HCT116 (cell line): Measurements from ENCODE around the gene LSP1. TPM values are rescaled to one million over a fixed set of nuclear protein-coding genes. Genes with fewer than 3 reads are reported as not detected.
"Not testable (repeated sequence)": the region's sequence is repeated elsewhere in the genome, so short reads cannot be mapped to it uniquely, and the experiment has no call there.

ENCODE experiments used
- ATAC-seq: fragments of 200-7000 bp; cut with Tn5 transposase; 2 replicates; pipeline ENCODE4 v1.9.1; 2020; ENCODE audit warnings: mild to moderate bottlenecking, moderate library complexity
- BruUV-seq: library from RNA; stranded (reverse); fragments of 400-500 nt; replicated peaks from 2 replicates; lab custom pipeline; 2021; lab: Mats Ljungman, UMichigan
- CTCF ChIA-PET: fragments of 300-600 bp; sonication (Branson Sonifier 250); formaldehyde crosslinking; loops from one replicate; lab custom pipeline; 2021; ENCODE audit warnings: antibody characterized with exemption; lab: Charles Lee
- POLR2A ChIA-PET: fragments of 300-600, 350-600 bp; sonication (Branson Sonifier 250); formaldehyde crosslinking; loops from one replicate; lab custom pipeline; 2021; ENCODE audit warnings: antibody characterized with exemption; lab: Charles Lee
- RAD21 ChIA-PET, 2 experiments: fragments of 300-600 bp; sonication (Branson Sonifier 250); formaldehyde crosslinking; loops; one replicate each; lab custom pipeline; 2023; ENCODE audit warnings: low total read pairs in 2 of 2; ENCODE audit not compliant: uncharacterized antibody in 2 of 2, unreplicated experiment in 2 of 2, low non-redundant PET in 1 of 2; lab: Charles Lee
- DNase-seq: peaks from one replicate; pipeline ENCODE4 v3.0.0-alpha.2; 2010; ENCODE audit warnings: low read depth, low spot score
- H2AFZ ChIP-seq: fragments of 200-600 bp; shearing (Covaris generic), sonication (generic); 2 replicates; pipeline ENCODE4 v1.6.1; 2017; ENCODE audit warnings: low read depth, mixed run types, mixed read lengths, antibody characterized with exemption, low read length; ENCODE audit not compliant: poor library complexity, severe bottlenecking
- H3K27ac ChIP-seq: 2 replicates; pipeline ENCODE4 v1.5.1; 2012; ENCODE audit warnings: low read depth, low read length
- H3K27me3 ChIP-seq: fragments of 200-600 bp; sonication (generic); 2 replicates; pipeline ENCODE4 v1.6.1; 2016; ENCODE audit warnings: mixed run types, low read length, mixed read lengths; ENCODE audit not compliant: insufficient read depth
- H3K36me3 ChIP-seq, 2 experiments: fragments of 200-500 bp in 1 of 2; fragments of 200-600 bp in 1 of 2; sonication (Bioruptor generic) in 1 of 2; sonication (generic) in 1 of 2; 2 replicates each; pipeline versions ENCODE4 v1.5.1 to v1.6.1; 2014 to 2016; ENCODE audit warnings: low read length in 2 of 2, inconsistent platforms in 1 of 2, mixed read lengths in 1 of 2, mixed run types in 1 of 2; ENCODE audit not compliant: insufficient read depth in 2 of 2, control insufficient read depth in 1 of 2
- H3K4me1 ChIP-seq, 2 experiments: fragments of 200-600 bp in 1 of 2; sonication (generic) in 1 of 2; 2 replicates each; pipeline versions ENCODE4 v1.5.1 to v1.6.1; 2012 to 2017; ENCODE audit warnings: low read length in 2 of 2, inconsistent platforms in 1 of 2, mild to moderate bottlenecking in 1 of 2, mixed read lengths in 1 of 2, mixed run types in 1 of 2, moderate library complexity in 1 of 2; ENCODE audit not compliant: insufficient read depth in 2 of 2, control insufficient read depth in 1 of 2
- H3K4me2 ChIP-seq: fragments of 200-600 bp; sonication (generic); 2 replicates; pipeline ENCODE4 v1.6.1; 2017; ENCODE audit warnings: mixed run types, low read length, mixed read lengths
- H3K4me3 ChIP-seq, 2 experiments: fragments of 200-600 bp in 1 of 2; sonication (generic) in 1 of 2; replicated peaks in 1 of 2; 2 replicates each; pipeline ENCODE4 v1.5.1; 2011 to 2016; ENCODE audit warnings: low read length in 2 of 2, control low read depth in 1 of 2, low read depth in 1 of 2, mild to moderate bottlenecking in 1 of 2, mixed read lengths in 1 of 2, mixed run types in 1 of 2
- H3K79me2 ChIP-seq: fragments of 200-600 bp; sonication (generic); 2 replicates; pipeline ENCODE4 v1.6.1; 2017; ENCODE audit warnings: mild to moderate bottlenecking, mixed run types, low read length, moderate library complexity, mixed read lengths; ENCODE audit not compliant: insufficient read depth
- H3K9ac ChIP-seq: fragments of 200-600 bp; sonication (generic); 2 replicates; pipeline ENCODE4 v1.6.1; 2016; ENCODE audit warnings: low read length, mixed read lengths
- H3K9me2 ChIP-seq: fragments of 200-600 bp; sonication (generic), shearing (Covaris generic); 2 replicates; pipeline ENCODE4 v1.6.1; 2017; ENCODE audit warnings: mixed run types, mild to moderate bottlenecking, moderate library complexity; ENCODE audit not compliant: insufficient read depth
- H3K9me3 ChIP-seq, 2 experiments: fragments of 200-500 bp in 1 of 2; fragments of 200-600 bp in 1 of 2; sonication (Bioruptor generic) in 1 of 2; sonication (generic) in 1 of 2; 2 replicates each; pipeline ENCODE4 v1.6.1; 2014 to 2017; ENCODE audit warnings: low read length in 2 of 2, mixed read lengths in 2 of 2, inconsistent platforms in 1 of 2, low read depth in 1 of 2, mild to moderate bottlenecking in 1 of 2, mixed run types in 1 of 2, moderate library complexity in 1 of 2; ENCODE audit not compliant: control insufficient read depth in 1 of 2, insufficient read depth in 1 of 2
- H4K20me1 ChIP-seq: fragments of 200-600 bp; sonication (generic), shearing (Covaris generic); 2 replicates; pipeline ENCODE4 v1.6.1; 2017; ENCODE audit warnings: mixed run types, mild to moderate bottlenecking, moderate library complexity; ENCODE audit not compliant: insufficient read depth
- CBX3 ChIP-seq: IDR thresholded peaks from 2 replicates; pipeline ENCODE4 v1.6.1; 2012; ENCODE audit warnings: low read depth
- CTCF ChIP-seq, 3 experiments: fragments of 200-600 bp in 1 of 3; sonication (generic) in 1 of 3; IDR thresholded peaks in 2 of 3; conservative IDR thresholded peaks in 1 of 3; 2 replicates each; pipeline ENCODE4 v1.5.1; 2012 to 2017; ENCODE audit warnings: low read depth in 2 of 3, low read length in 2 of 3, antibody characterized with exemption in 1 of 3, borderline replicate concordance in 1 of 3, control low read depth in 1 of 3, mild to moderate bottlenecking in 1 of 3, mixed read lengths in 1 of 3, mixed run types in 1 of 3, moderate library complexity in 1 of 3; ENCODE audit not compliant: insufficient read depth in 1 of 3
- EGR1 ChIP-seq: IDR thresholded peaks from 2 replicates; pipeline ENCODE4 v1.6.1; 2012; ENCODE audit warnings: low read depth
- EZH2 ChIP-seq: fragments of 200-600 bp; sonication (generic); IDR thresholded peaks from 2 replicates; pipeline ENCODE4 v1.6.1; 2017; ENCODE audit warnings: antibody characterized with exemption, mixed run types
- JUND ChIP-seq: IDR thresholded peaks from 2 replicates; pipeline ENCODE4 v1.6.1; 2012
- POLR2A ChIP-seq: IDR thresholded peaks from 2 replicates; pipeline ENCODE4 v1.7.0; 2011; ENCODE audit warnings: borderline replicate concordance; ENCODE audit not compliant: insufficient read depth, insufficient read length; ENCODE audit errors: extremely low read depth
- POLR2AphosphoS5 ChIP-seq: IDR thresholded peaks from 2 replicates; pipeline ENCODE4 v1.6.1; 2011; ENCODE audit warnings: mild to moderate bottlenecking, low read depth, low read length, moderate library complexity
- RAD21 ChIP-seq: IDR thresholded peaks from 2 replicates; pipeline ENCODE4 v1.6.1; 2012; ENCODE audit warnings: low read depth, mild to moderate bottlenecking
- SIN3A ChIP-seq: IDR thresholded peaks from 2 replicates; pipeline ENCODE4 v1.6.1; 2012; ENCODE audit warnings: low read depth
- TCF7L2 ChIP-seq: IDR thresholded peaks from 2 replicates; pipeline ENCODE4 v1.7.0; 2011; ENCODE audit warnings: borderline replicate concordance, inconsistent platforms; ENCODE audit not compliant: insufficient read depth, insufficient read length; ENCODE audit errors: extremely low read depth
- ZNF274 ChIP-seq: fragments of 200-500 bp; sonication (Bioruptor generic); IDR thresholded peaks from 2 replicates; pipeline ENCODE4 v1.6.1; 2014; ENCODE audit warnings: mild to moderate bottlenecking, low read depth, low read length, inconsistent platforms
- intact Hi-C: fragments of 100-400 bp; cut with micrococcal nuclease; formaldehyde crosslinking; loops from 2 replicates; pipeline ENCODE4 v1.10.0; 2022
- total RNA-seq: library from RNA; stranded (reverse); gene quantifications from one replicate; pipeline ENCODE4 v1.2.1, GENCODE V29; 2021; ENCODE audit not compliant: unreplicated experiment
- TF ChIP-seq, protein P1 (sequence below): IDR thresholded peaks from 2 replicates; pipeline ENCODE4 v1.6.1; 2012
- TF ChIP-seq, protein P2 (sequence below): IDR thresholded peaks from 2 replicates; pipeline ENCODE4 v1.6.1; 2011; ENCODE audit warnings: mild to moderate bottlenecking, low read length, moderate library complexity; ENCODE audit not compliant: insufficient replicate concordance; ENCODE audit errors: extremely low read depth

LSP1 gene
- total RNA-seq, 1 experiment from 2014 or later = 1.3 TPM

DNA sequence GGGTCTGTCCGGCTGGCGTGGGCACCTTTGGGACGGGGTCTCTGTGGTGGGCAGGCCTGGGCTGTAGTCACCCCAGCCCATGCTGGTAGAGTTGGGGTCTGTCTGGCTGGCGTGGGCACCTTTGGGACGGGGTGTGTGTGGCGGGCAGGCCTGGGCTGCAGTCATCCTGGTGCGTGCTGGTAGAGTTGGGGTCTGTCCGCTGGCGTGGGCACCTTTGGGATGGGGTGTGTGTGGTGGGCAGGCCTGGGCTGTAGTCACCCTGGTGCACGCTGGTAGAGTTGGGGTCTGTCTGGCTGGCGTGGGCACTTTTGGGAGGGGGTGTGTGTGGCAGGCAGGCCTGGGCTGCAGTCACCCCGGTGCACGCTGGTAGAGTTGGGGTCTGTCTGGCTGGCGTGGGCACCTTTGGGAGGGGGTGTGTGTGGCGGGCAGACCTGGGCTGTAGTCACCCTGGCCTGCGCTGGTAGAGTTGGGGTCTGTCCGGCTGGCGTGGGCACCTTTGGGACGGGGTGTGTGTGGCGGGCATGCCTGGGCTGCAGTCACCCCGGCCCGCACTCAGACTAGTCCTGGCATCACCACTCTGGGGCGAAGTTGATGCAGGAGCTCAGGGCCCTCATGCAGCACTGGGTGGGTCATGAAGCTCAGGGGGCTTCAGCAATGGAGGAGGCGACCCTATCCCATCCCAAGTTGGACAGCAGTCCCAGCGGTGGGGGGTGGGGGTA, 19.5 kb downstream of the LSP1 start (continued):
- TF ChIP-seq JUND = no peak
- TF ChIP-seq, protein P1, sequence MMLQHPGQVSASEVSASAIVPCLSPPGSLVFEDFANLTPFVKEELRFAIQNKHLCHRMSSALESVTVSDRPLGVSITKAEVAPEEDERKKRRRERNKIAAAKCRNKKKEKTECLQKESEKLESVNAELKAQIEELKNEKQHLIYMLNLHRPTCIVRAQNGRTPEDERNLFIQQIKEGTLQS = no peak
- no peak for TF ChIP-seq EZH2
- no peak for TF ChIP-seq RAD21
- TF ChIP-seq POLR2AphosphoS5 = no peak
- TF ChIP-seq CBX3 = no peak
- no peak for TF ChIP-seq SIN3A
- TF ChIP-seq ZNF274 = no peak
- TF ChIP-seq EGR1 = no peak

DNA sequence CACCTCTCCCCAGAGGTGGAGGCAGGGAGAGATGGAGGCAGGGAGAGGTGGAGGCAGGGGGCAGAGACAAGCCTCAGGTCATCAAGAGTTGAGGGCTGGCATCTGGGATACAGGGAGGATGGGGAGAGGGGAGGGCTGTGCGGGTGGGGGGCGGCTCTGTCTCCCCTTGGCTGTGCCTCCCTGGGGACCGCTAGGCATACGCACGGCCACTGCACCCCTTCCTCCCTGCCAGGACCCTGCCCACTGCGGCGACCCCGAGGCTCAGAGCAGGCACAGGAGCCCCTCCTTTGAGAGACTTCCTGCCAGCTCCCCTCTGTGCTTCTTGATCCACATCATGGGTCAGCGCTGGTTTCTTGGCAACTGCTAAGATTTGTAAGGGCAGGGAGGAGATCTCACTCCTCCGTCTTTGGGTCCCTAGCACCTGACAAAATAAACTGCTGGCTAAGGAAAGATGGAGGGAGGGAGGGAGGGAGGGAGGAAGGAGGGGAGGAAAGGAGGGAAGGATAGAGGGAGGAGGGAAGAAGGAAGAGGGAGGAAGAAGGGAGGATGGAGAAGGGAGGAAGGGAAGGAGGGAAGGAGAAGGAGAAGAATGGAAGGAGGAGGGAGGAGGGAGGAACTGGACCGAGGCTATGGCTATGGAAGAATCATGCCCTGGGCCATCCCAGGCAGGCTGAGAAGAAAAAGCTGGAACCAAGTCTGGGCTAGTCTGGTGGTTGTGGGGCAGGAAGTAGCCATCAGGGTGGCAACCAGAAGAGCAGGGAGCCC, 20.3 kb downstream of the LSP1 start:
- H3K27ac ChIP-seq = no peak overlapping the region
- ChIA-PET RAD21 (no interaction called here), POLR2A (no interaction called here), CTCF (no interaction called here)
- H3K4me1 ChIP-seq = peaks cover 0 to 4% of the 10 kb centered on the region in 2 experiments; a peak in 1 of 4 replicates
- no peak overlapping the region for H3K4me2 ChIP-seq
- H3K27me3 ChIP-seq = no peaks in the 10 kb centered on the region
- H3K4me3 ChIP-seq = no peak overlapping the region
- H4K20me1 ChIP-seq = no peaks in the 10 kb centered on the region
- no peaks in the 10 kb centered on the region for H3K9me2 ChIP-seq
- no TSS peak for BruUV-seq
- intact Hi-C loops = no loop called here
- no peak for ATAC-seq
- H3K79me2 ChIP-seq = no peaks in the 10 kb centered on the region
- no peak overlapping the region for H2AFZ ChIP-seq
- H3K36me3 ChIP-seq = no peaks in the 10 kb centered on the region
- no peaks in the 10 kb centered on the region for H3K9me3 ChIP-seq
- TF ChIP-seq CTCF (IDR thresholded peaks at IDR 0.05 in 2 of 3, conservative IDR thresholded peaks at IDR 0.05 in 1 of 3; ENCODE audit: borderline replicate concordance in 1 of 3, insufficient read depth in 1 of 3, low read depth in 2 of 3, low read length in 2 of 3) (no peak), ZNF274 (no peak), CBX3 (no peak), TCF7L2 (no peak), POLR2AphosphoS5 (no peak), POLR2A (no peak), EGR1 (no peak)
- TF ChIP-seq, protein P2, sequence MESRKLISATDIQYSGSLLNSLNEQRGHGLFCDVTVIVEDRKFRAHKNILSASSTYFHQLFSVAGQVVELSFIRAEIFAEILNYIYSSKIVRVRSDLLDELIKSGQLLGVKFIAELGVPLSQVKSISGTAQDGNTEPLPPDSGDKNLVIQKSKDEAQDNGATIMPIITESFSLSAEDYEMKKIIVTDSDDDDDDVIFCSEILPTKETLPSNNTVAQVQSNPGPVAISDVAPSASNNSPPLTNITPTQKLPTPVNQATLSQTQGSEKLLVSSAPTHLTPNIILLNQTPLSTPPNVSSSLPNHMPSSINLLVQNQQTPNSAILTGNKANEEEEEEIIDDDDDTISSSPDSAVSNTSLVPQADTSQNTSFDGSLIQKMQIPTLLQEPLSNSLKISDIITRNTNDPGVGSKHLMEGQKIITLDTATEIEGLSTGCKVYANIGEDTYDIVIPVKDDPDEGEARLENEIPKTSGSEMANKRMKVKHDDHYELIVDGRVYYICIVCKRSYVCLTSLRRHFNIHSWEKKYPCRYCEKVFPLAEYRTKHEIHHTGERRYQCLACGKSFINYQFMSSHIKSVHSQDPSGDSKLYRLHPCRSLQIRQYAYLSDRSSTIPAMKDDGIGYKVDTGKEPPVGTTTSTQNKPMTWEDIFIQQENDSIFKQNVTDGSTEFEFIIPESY = no peak
- no peak for DNase-seq
- no peak overlapping the region for H3K9ac ChIP-seq

GRCh38 chr11:1873813-1874150, 20.9 kb downstream of the LSP1 start:
- H2AFZ ChIP-seq, H3K36me3 ChIP-seq, H3K9me2 ChIP-seq, H3K79me2 ChIP-seq, H3K4me3 ChIP-seq, H4K20me1 ChIP-seq, H3K27me3 ChIP-seq, H3K4me2 ChIP-seq, intact Hi-C loops, ATAC-seq, H3K9me3 ChIP-seq, BruUV-seq, CTCF ChIA-PET, H3K9ac ChIP-seq, H3K4me1 ChIP-seq, RAD21 ChIA-PET, H3K27ac ChIP-seq, POLR2A ChIA-PET, DNase-seq: not testable (repeated sequence)
